Parathyroid adenoma (tissue), 2 donors: Measurements from ENCODE around the gene TNFRSF11A.

Experiments used
- H2AFZ ChIP-seq: fragments of 300-600 bp; sonication (generic); one replicate; pipeline ENCODE4 v1.7.0; 2017; ENCODE audit warnings: antibody characterized with exemption, mild to moderate bottlenecking
- H3K27ac ChIP-seq: fragments of 300-600 bp; sonication (generic); one replicate; pipeline ENCODE4 v1.7.0; 2017
- H3K27me3 ChIP-seq: fragments of 300-600 bp; sonication (generic); one replicate; pipeline ENCODE4 v1.7.0; 2017; ENCODE audit warnings: low read length; ENCODE audit not compliant: control insufficient read depth, insufficient read depth
- H3K36me3 ChIP-seq: fragments of 300-600 bp; sonication (generic); one replicate; pipeline ENCODE4 v1.7.0; 2017; ENCODE audit warnings: low read length; ENCODE audit not compliant: control insufficient read depth, insufficient read depth
- H3K4me1 ChIP-seq: fragments of 300-600 bp; sonication (generic); one replicate; pipeline ENCODE4 v1.7.0; 2017; ENCODE audit warnings: control low read depth
- H3K4me2 ChIP-seq: fragments of 300-600 bp; sonication (generic); one replicate; pipeline ENCODE4 v1.7.0; 2017; ENCODE audit warnings: low read length
- H3K4me3 ChIP-seq: fragments of 300-600 bp; sonication (generic); one replicate; pipeline ENCODE4 v1.7.0; 2017; ENCODE audit warnings: low read depth, low read length
- H3K79me2 ChIP-seq: fragments of 300-600 bp; sonication (generic); one replicate; pipeline ENCODE4 v1.7.0; 2017; ENCODE audit warnings: control low read depth
- H3K9ac ChIP-seq: fragments of 300-600 bp; sonication (generic); one replicate; pipeline ENCODE4 v1.7.0; 2017; ENCODE audit warnings: mild to moderate bottlenecking
- H3K9me3 ChIP-seq: fragments of 300-600 bp; sonication (generic); one replicate; pipeline ENCODE4 v1.7.0; 2017; ENCODE audit warnings: low read length; ENCODE audit not compliant: control insufficient read depth
- CTCF ChIP-seq: fragments of 300-600 bp; sonication (generic); IDR thresholded peaks from one replicate; pipeline ENCODE4 v1.7.0; 2017; ENCODE audit warnings: antibody characterized with exemption, mild to moderate bottlenecking
- donor health status: primary hyperparathyroidism.

Gene TNFRSF11A

GRCh38 chr18:62332431-62332830, 7.3 kb downstream of the TNFRSF11A start:
- Histone ChIP-seq H3K27ac (no peak overlapping the region), H3K4me3 (no peak overlapping the region), H3K4me2 (no peak overlapping the region), H2AFZ (no peak overlapping the region), H3K9ac (no peak overlapping the region), H3K36me3 (no peaks in the 10 kb centered on the region), H3K79me2 (no peaks in the 10 kb centered on the region), H3K4me1 (no peaks in the 10 kb centered on the region), H3K9me3 (no peaks in the 10 kb centered on the region), H3K27me3 (no peaks in the 10 kb centered on the region)
- TF ChIP-seq CTCF = no peak

DNA sequence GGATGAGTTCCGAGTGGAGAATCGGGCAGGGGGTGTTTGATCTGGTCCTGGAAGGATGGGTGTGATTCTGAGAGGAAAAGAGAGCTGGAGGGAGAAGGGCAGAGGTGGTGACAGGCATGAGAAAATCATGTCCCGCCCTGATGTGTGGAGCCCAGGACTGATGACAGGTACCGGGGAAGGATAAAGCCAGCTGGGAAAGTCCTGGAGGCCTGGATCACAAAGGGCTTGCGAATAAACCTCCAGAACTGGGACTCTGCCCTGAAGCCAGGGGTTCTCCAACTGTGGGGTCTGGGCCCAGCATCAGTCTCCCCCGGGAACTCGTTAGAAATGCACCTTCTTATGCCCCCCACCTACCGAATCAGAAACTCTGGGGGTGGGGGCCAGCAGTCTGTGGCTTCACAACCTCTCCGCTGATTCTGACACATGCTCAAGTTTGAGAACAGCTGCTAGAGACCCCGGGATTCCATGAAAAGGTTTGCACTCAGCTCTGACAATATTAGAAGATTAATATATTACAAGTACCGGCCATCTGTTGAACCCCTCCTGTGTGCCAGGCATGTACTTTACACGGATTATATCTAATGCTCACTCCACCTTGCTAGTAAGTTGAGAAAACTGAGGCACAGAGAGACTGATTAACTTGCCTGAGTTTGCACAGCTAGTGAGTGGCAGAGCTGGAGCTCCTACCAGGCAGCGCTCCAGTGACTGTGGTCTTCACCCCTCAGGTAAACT, 8.0 kb downstream of the TNFRSF11A start:
- no peak overlapping the region for H3K9ac ChIP-seq
- H3K9me3 ChIP-seq = no peaks in the 10 kb centered on the region
- H2AFZ ChIP-seq = no peak overlapping the region
- TF ChIP-seq CTCF = no peak
- H3K4me3 ChIP-seq = no peak overlapping the region
- no peak overlapping the region for H3K4me2 ChIP-seq
- H3K79me2 ChIP-seq = no peaks in the 10 kb centered on the region
- H3K27me3 ChIP-seq = no peaks in the 10 kb centered on the region
- H3K27ac ChIP-seq = no peak overlapping the region
- H3K4me1 ChIP-seq = no peaks in the 10 kb centered on the region
- H3K36me3 ChIP-seq = no peaks in the 10 kb centered on the region

- Histone ChIP-seq H3K79me2 (no peaks in the 10 kb centered on the region), H3K9ac (no peak overlapping the region), H3K27me3 (no peaks in the 10 kb centered on the region), H3K4me3 (no peak overlapping the region), H3K4me1 (no peaks in the 10 kb centered on the region), H3K4me2 (no peak overlapping the region), H3K9me3 (no peaks in the 10 kb centered on the region), H3K36me3 (no peaks in the 10 kb centered on the region), H3K27ac (no peak overlapping the region), H2AFZ (no peak overlapping the region)
- TF ChIP-seq CTCF = no peak
These were observed 9.0 kb downstream of the TNFRSF11A start for GRCh38 chr18:62334120-62334519.

GRCh38 chr18:62335494-62335893, 10.4 kb downstream of the TNFRSF11A start:
- TF ChIP-seq CTCF = no peak
- Histone ChIP-seq H3K4me3 (no peak overlapping the region), H3K79me2 (no peaks in the 10 kb centered on the region), H3K36me3 (no peaks in the 10 kb centered on the region), H3K9me3 (no peaks in the 10 kb centered on the region), H3K4me2 (no peak overlapping the region), H3K27me3 (no peaks in the 10 kb centered on the region), H3K27ac (no peak overlapping the region), H3K4me1 (no peaks in the 10 kb centered on the region), H2AFZ (no peak overlapping the region), H3K9ac (no peak overlapping the region)

- H3K4me1 ChIP-seq = no peaks in the 10 kb centered on the region
These were observed 11.5 kb downstream of the TNFRSF11A start for GRCh38 chr18:62336618-62337017.

More at GRCh38 chr18:62336618-62337017, 11.5 kb downstream of the TNFRSF11A start:
- Histone ChIP-seq H3K27me3 (no peaks in the 10 kb centered on the region), H3K9ac (no peak overlapping the region), H2AFZ (no peak overlapping the region), H3K27ac (no peak overlapping the region), H3K4me2 (no peak overlapping the region), H3K79me2 (no peaks in the 10 kb centered on the region), H3K4me3 (no peak overlapping the region), H3K9me3 (no peaks in the 10 kb centered on the region), H3K36me3 (no peaks in the 10 kb centered on the region)
- no peak for TF ChIP-seq CTCF
